ENCODE data around the gene POP4. TPM values are rescaled to one million over a fixed set of nuclear protein-coding genes. Genes with fewer than 3 reads are reported as not detected.

The POP4 gene
- total RNA-seq, 4 donors from 2014 or later = 53.4 to 91.4 (median 87.8) TPM

DNA sequence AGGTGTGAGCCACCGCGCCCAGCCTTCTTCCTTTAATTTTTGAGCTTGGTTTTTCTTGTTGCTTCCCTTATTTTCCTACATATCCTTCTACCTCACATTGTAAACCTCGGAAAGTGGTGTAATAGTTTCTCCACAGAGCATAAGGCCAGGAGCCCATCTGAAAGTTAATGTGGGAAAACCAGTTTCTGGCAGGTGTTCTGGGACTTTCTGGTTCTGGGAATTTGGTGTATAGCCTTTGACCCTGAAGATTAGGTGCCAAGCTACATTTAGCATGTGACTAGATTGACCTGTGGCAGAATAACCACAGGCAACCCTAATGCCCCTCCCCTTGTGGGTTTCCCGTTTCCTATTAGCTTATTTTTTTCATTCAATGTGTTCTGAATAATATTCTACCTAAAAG lies 8.7 kb downstream of the POP4 start:
- Histone ChIP-seq H3K9me3 (no peaks in the 10 kb centered on the region), H3K4me1 (no peaks in the 10 kb centered on the region), H3K4me3 (replicated peaks in 1 of 3) (no peak overlapping the region), H3K36me3 (peaks cover 30 to 45% of the 10 kb centered on the region in 2 donors), H3K27me3 (no peaks in the 10 kb centered on the region), H3K27ac (no peak overlapping the region)
- intact Hi-C loops (cut with DNase I) = loop anchor here (5.0 kb wide), 2 partner anchors 43 to 98 kb away; no protein-coding TSS in a partner anchor
- WGBS, 2 donors = 91 to 94% methylated on average over 4 of the region's 4 CpGs
- TF ChIP-seq, protein P1, sequence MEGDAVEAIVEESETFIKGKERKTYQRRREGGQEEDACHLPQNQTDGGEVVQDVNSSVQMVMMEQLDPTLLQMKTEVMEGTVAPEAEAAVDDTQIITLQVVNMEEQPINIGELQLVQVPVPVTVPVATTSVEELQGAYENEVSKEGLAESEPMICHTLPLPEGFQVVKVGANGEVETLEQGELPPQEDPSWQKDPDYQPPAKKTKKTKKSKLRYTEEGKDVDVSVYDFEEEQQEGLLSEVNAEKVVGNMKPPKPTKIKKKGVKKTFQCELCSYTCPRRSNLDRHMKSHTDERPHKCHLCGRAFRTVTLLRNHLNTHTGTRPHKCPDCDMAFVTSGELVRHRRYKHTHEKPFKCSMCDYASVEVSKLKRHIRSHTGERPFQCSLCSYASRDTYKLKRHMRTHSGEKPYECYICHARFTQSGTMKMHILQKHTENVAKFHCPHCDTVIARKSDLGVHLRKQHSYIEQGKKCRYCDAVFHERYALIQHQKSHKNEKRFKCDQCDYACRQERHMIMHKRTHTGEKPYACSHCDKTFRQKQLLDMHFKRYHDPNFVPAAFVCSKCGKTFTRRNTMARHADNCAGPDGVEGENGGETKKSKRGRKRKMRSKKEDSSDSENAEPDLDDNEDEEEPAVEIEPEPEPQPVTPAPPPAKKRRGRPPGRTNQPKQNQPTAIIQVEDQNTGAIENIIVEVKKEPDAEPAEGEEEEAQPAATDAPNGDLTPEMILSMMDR (IDR thresholded peaks at IDR 0.05) = no peak
- TF ChIP-seq POLR2A (IDR thresholded peaks at IDR 0.05) = no peak
- DNase-seq = no peak

DNA sequence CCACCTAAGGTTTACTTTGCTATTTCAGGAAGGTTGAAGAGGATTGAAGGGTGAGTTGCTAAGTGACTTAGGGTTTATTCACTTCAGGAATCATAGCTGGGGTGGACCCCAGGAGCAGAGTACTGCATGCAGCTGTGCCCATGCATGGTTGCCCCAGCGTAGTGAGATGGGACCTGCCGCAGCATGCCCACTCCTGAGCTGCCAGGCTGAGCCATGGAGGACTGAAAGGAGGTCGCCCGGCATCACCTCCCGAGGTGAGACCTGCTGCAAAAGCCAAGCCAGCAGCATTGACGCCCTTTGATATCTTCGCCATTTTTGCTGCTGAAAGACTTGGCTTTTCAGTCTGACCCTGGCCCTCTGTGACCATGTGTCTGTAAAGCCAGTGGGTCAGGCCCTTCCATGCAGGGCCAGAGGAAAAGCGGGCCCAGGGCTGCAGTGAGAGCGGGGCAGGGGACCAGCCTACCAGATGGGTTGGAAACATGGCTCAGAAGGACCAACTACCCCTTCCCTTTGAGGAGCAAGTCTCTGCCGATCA lies 9.9 kb downstream of the POP4 start:
- no peaks in the 10 kb centered on the region for H3K4me1 ChIP-seq
- H3K9me3 ChIP-seq = no peaks in the 10 kb centered on the region
- no peak overlapping the region for H3K4me3 ChIP-seq (replicated peaks in 1 of 3)
- no peak overlapping the region for H3K27ac ChIP-seq
- intact Hi-C loops (cut with DNase I) = loop anchor here (5.0 kb wide), 1 partner anchor 41 kb away; no protein-coding TSS in a partner anchor
- no peak for TF ChIP-seq POLR2A (IDR thresholded peaks at IDR 0.05)
- 90 to 94% methylated on average over 9 to 10 of the region's 10 CpGs for WGBS, 2 donors
- no peak for DNase-seq
- no peaks in the 10 kb centered on the region for H3K27me3 ChIP-seq
- H3K36me3 ChIP-seq = peaks cover 28 to 44% of the 10 kb centered on the region in 2 donors

DNA sequence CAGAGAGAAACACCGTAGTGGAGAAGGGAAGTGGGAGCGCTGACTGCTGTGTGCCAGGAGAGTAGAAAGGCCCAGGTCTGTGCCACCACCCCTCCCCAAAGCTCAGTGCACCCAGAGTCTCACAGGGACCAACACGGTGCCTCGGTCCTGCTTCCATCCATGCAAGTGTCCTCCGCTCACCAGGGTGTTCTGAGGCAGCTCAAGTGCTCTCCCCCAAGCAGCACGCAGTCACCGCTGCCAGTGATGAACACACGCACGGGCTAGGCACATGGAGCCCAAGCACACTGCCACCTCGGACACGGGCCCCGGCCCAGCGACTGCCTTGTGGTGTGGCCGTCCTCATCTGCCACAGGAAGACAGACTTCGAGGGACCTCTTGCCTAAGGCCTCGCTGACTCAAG lies 10.5 kb downstream of the POP4 start:
- Histone ChIP-seq H3K9me3 (no peaks in the 10 kb centered on the region), H3K4me1 (no peaks in the 10 kb centered on the region), H3K27me3 (no peaks in the 10 kb centered on the region), H3K36me3 (peaks cover 25 to 42% of the 10 kb centered on the region in 2 donors), H3K4me3 (replicated peaks in 1 of 3) (no peak overlapping the region), H3K27ac (no peak overlapping the region)
- no peak for DNase-seq
- no peak for TF ChIP-seq POLR2A (IDR thresholded peaks at IDR 0.05)
- TF ChIP-seq, protein P1 (IDR thresholded peaks at IDR 0.05) = no peak
- intact Hi-C loops (cut with DNase I) = loop anchor here (5.0 kb wide), 1 partner anchor 41 kb away; no protein-coding TSS in a partner anchor
- 90 to 94% methylated on average over 14 to 15 of the region's 16 CpGs for WGBS, 2 donors

DNA sequence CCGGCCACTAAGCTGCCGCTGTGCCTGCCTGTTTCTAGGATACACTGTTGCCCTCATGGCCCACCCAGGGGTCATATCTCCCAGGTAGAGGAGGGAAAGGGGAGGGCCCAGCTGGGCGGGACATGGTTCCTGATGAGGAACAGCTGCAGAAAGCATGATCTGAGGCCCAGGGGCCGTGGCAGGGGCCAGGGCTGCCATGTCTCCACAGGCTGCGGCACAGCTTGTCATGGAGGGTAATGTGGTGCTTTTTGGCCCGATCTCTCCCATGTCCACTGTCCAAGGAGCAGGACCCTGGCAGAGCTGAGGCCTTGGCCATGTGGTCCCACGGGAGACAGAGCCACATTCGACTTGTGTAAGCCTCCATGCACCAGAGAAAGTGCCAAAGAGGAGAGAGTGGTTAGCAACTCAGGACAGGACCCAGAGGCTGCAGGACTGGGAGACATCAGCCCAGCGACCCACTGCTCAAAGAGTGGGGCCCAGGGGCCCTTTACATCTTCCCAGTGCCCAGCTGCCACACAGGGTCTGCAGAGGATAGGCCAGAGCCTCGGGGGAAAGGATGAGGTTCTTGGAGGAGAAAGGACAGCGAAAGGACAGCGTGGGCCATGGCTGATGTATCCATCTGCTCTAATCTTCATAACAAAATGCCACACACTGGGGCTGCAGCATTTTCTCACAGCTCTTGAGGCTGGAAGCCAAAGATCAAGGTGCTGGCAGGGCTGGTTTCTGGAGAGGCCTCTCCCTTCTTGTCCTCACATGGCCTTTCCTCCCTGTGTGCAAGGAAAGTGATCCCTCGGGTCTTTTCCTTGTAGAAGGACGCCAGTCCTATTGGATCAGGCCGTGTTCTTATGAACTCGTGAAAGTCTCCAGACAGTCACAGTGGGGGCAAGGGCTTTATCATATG lies 11.5 kb downstream of the POP4 start:
- TF ChIP-seq, protein P1 (IDR thresholded peaks at IDR 0.05) = no peak
- no peak for TF ChIP-seq POLR2A (IDR thresholded peaks at IDR 0.05)
- intact Hi-C loops (cut with DNase I) = loop anchor here (5.0 kb wide), 1 partner anchor 40 kb away; no protein-coding TSS in a partner anchor
- Histone ChIP-seq H3K4me1 (no peaks in the 10 kb centered on the region), H3K27ac (no peak overlapping the region), H3K36me3 (peaks cover 15 to 32% of the 10 kb centered on the region in 2 donors), H3K4me3 (replicated peaks in 1 of 3) (no peak overlapping the region), H3K27me3 (no peaks in the 10 kb centered on the region), H3K9me3 (no peaks in the 10 kb centered on the region)
- 83 to 89% methylated on average over 11 to 16 of the region's 16 CpGs for WGBS, 2 donors
- DNase-seq = no peak

DNA sequence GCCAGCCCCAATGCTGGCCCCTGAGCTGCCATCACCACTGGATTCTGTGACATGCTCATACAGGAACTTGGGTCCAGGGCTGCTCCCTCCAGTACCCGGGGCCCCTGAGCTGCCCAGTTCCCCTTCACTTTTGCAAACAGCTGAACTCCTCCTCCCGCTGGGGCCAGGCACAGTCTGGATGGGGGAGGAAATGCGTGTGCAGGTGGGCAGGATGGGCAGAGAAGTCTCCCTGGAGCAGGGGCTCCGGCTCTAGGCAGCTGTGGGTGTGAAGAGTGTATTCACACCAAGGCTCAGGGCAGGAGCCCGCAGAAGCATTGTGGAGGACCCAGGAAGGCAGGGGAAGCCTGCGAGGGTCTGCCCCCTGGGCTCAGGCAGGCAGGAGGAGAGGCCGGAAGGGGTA lies 12.4 kb downstream of the POP4 start:
- intact Hi-C loops (cut with DNase I) = loop anchor here (5.0 kb wide), 1 partner anchor 39 kb away; no protein-coding TSS in a partner anchor
- H3K36me3 ChIP-seq = peaks cover 9 to 25% of the 10 kb centered on the region in 2 donors
- WGBS, 2 donors = 80 to 93% methylated on average over 4 to 7 of the region's 7 CpGs
- no peaks in the 10 kb centered on the region for H3K9me3 ChIP-seq
- H3K4me3 ChIP-seq (replicated peaks in 1 of 3) = no peak overlapping the region
- no peak for DNase-seq
- TF ChIP-seq, protein P1 (IDR thresholded peaks at IDR 0.05) = no peak
- TF ChIP-seq POLR2A (IDR thresholded peaks at IDR 0.05) = no peak
- no peak overlapping the region for H3K27ac ChIP-seq
- H3K4me1 ChIP-seq = no peaks in the 10 kb centered on the region
- H3K27me3 ChIP-seq = no peaks in the 10 kb centered on the region

Measured in thyroid gland (tissue), 4 donors.